ENCODE results near the gene MAD2L2. TPM values are rescaled to one million over a fixed set of nuclear protein-coding genes. Genes with fewer than 3 reads are reported as not detected.

The MAD2L2 gene
- total RNA-seq, 1 experiment from 2014 or later: 283 TPM

GRCh38 chr1:11651017-11651416, 29.9 kb downstream of the MAD2L2 start:
- Histone ChIP-seq H3K9ac (ENCODE audit: extremely low read depth, insufficient read length, low read length) (no peak overlapping the region), H3K23me2 (ENCODE audit: insufficient read length, low read depth, low read length, poor library complexity, severe bottlenecking) (peaks cover 9% of the 10 kb centered on the region), H3K9me3 (ENCODE audit: control insufficient read depth, low read depth, low read length) (no peaks in the 10 kb centered on the region), H2BK120ac (ENCODE audit: low read depth, low read length, poor library complexity, severe bottlenecking) (no peak overlapping the region), H2AK5ac (ENCODE audit: insufficient read length, low read length) (no peak overlapping the region), H3K4ac (ENCODE audit: low read depth, low read length) (no peak overlapping the region), H2BK5ac (ENCODE audit: insufficient read length, low read length) (no peak overlapping the region), H3K23ac (ENCODE audit: insufficient read length, low read depth, low read length) (no peak overlapping the region), H4K91ac (ENCODE audit: insufficient read length, low read depth, low read length) (no peak overlapping the region), H3T11ph (ENCODE audit: low read length) (no peak overlapping the region), H3K27ac (ENCODE audit: insufficient read length, low read depth, low read length) (no peak overlapping the region), H3K4me2 (ENCODE audit: insufficient read depth, insufficient read length, low read length) (peak overlapping the region; percentile 14), H2BK12ac (ENCODE audit: insufficient read length, low read depth, low read length) (no peak overlapping the region), H3K27me3 (ENCODE audit: insufficient read depth, low read length) (no peaks in the 10 kb centered on the region; the same call in 1 of the 2 replicates), H4K8ac (replicated peaks; ENCODE audit: insufficient read length, low read depth, low read length) (no peak overlapping the region), H3K79me2 (ENCODE audit: insufficient read depth, low read length) (no peaks in the 10 kb centered on the region), H2BK15ac (ENCODE audit: low read depth, low read length) (no peak overlapping the region), H3K56ac (ENCODE audit: insufficient read length, low read depth, low read length) (no peak overlapping the region), H3K14ac (ENCODE audit: insufficient read depth, low read length) (no peak overlapping the region; the same call in 1 of the 2 replicates), H3K4me1 (ENCODE audit: insufficient read depth, low read length) (no peaks in the 10 kb centered on the region; the same call in 1 of the 2 replicates), H4K20me1 (ENCODE audit: control insufficient read depth, insufficient read depth, insufficient read length) (no peaks in the 10 kb centered on the region), H4K5ac (ENCODE audit: insufficient read length, low read depth, low read length) (no peak overlapping the region), H3K18ac (ENCODE audit: insufficient read length, low read depth, low read length) (no peak overlapping the region), H2BK20ac (ENCODE audit: low read depth, low read length, poor library complexity, severe bottlenecking) (no peak overlapping the region), H2AFZ (ENCODE audit: low read length) (no peak overlapping the region), H3K79me1 (ENCODE audit: insufficient read depth, low read depth, low read length, poor library complexity, severe bottlenecking) (no peaks in the 10 kb centered on the region)
- Mint-ChIP-seq H3K27me3 (ENCODE audit: low read depth) (peaks cover 49% of the 10 kb centered on the region), H3K4me1 (peaks cover 26 to 36% of the 10 kb centered on the region in 2 experiments), H3K27ac (peak overlapping the region in 2 of 3 experiments; percentile 23 to 65; a peak in 3 of 7 replicates), H3K36me3 (ENCODE audit: insufficient read depth in 1 of 3, low read depth in 3 of 3) (peaks cover 3% of the 10 kb centered on the region in 3 experiments), H3K4me3 (peak overlapping the region; percentile 41 to 65), H3K9me3 (no peaks in the 10 kb centered on the region; a peak in 1 of 5 replicates)
- DNase-seq: no peak
- TF ChIP-seq CTCF (conservative IDR thresholded peaks at IDR 0.05): no peak
- no CpG with 5 or more reads among the region's 4 CpGs for WGBS (ENCODE audit: extremely low coverage, insufficient read length, low lambda C conversion rate)

Measured in H9 (cell line).